ENCODE data around the gene FLNB. TPM values are rescaled to one million over a fixed set of nuclear protein-coding genes. Genes with fewer than 3 reads are reported as not detected.

The FLNB gene
- total RNA-seq, 1 experiment from 2014 or later: 14.2 TPM

- DNase-seq: no peak
- no peaks in the 10 kb centered on the region for H3K79me2 ChIP-seq (ENCODE audit: low read length)
- no peaks in the 10 kb centered on the region for H3K9me2 ChIP-seq (replicated peaks; ENCODE audit: insufficient read depth, low read length)
- no peak overlapping the region for H3K9ac ChIP-seq (ENCODE audit: low read length)
- H3K4me2 ChIP-seq (ENCODE audit: low read depth, low read length, poor library complexity, severe bottlenecking): no peak overlapping the region
- H3K4me1 ChIP-seq (ENCODE audit: low read length): no peaks in the 10 kb centered on the region
- no peak overlapping the region for H2AFZ ChIP-seq (ENCODE audit: low read length)
- H3K9me3 ChIP-seq (ENCODE audit: low read length): no peaks in the 10 kb centered on the region
- no peaks in the 10 kb centered on the region for H3K27me3 ChIP-seq (ENCODE audit: low read length)
- no peak overlapping the region for H3K4me3 ChIP-seq (ENCODE audit: low read length)
- no peaks in the 10 kb centered on the region for H3K36me3 ChIP-seq (ENCODE audit: insufficient read depth, low read length)
- H3K27ac ChIP-seq (ENCODE audit: low read length): no peak overlapping the region
- no peaks in the 10 kb centered on the region for H4K20me1 ChIP-seq (ENCODE audit: insufficient read depth, low read depth, low read length)
These were observed 195.3 kb downstream of the FLNB start for GRCh38 chr3:58203541-58203940.

GRCh38 chr3:58204720-58205119, 196.5 kb downstream of the FLNB start:
- H3K27me3 ChIP-seq (ENCODE audit: low read length): no peaks in the 10 kb centered on the region
- H3K9me2 ChIP-seq (replicated peaks; ENCODE audit: insufficient read depth, low read length): no peaks in the 10 kb centered on the region
- no peak overlapping the region for H3K27ac ChIP-seq (ENCODE audit: low read length)
- DNase-seq: no peak
- no peak overlapping the region for H3K4me2 ChIP-seq (ENCODE audit: low read depth, low read length, poor library complexity, severe bottlenecking)
- H2AFZ ChIP-seq (ENCODE audit: low read length): no peak overlapping the region
- no peaks in the 10 kb centered on the region for H3K4me1 ChIP-seq (ENCODE audit: low read length)
- H3K4me3 ChIP-seq (ENCODE audit: low read length): no peak overlapping the region
- H3K9ac ChIP-seq (ENCODE audit: low read length): no peak overlapping the region
- H3K79me2 ChIP-seq (ENCODE audit: low read length): no peaks in the 10 kb centered on the region
- no peaks in the 10 kb centered on the region for H3K9me3 ChIP-seq (ENCODE audit: low read length)
- no peaks in the 10 kb centered on the region for H4K20me1 ChIP-seq (ENCODE audit: insufficient read depth, low read depth, low read length)
- H3K36me3 ChIP-seq (ENCODE audit: insufficient read depth, low read length): no peaks in the 10 kb centered on the region

DNA sequence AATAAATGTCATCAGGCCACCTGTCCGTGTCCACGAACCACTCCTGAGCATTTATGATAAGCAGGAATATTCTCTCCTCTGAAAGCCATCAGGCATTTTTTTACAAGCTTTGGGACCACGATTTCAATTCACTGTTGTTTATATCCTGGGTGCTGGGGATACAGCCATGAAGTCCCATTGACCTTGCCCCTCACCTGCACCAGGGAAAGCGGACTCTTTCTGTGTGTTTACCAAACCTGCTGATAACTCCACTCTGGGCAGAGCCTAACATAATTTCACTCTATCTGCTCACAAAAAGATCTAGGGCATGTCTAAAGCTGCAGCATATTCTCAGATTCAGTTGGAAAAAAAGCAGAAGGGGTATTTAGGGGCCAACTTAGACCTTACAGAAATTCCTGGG, 197.8 kb downstream of the FLNB start:
- Histone ChIP-seq H3K9ac (ENCODE audit: low read length) (no peak overlapping the region), H3K4me3 (ENCODE audit: low read length) (no peak overlapping the region), H3K9me2 (replicated peaks; ENCODE audit: insufficient read depth, low read length) (no peaks in the 10 kb centered on the region), H2AFZ (ENCODE audit: low read length) (no peak overlapping the region), H3K36me3 (ENCODE audit: insufficient read depth, low read length) (no peaks in the 10 kb centered on the region), H3K4me2 (ENCODE audit: low read depth, low read length, poor library complexity, severe bottlenecking) (no peak overlapping the region), H3K27ac (ENCODE audit: low read length) (no peak overlapping the region), H3K79me2 (ENCODE audit: low read length) (no peaks in the 10 kb centered on the region), H3K4me1 (ENCODE audit: low read length) (no peaks in the 10 kb centered on the region), H4K20me1 (ENCODE audit: insufficient read depth, low read depth, low read length) (no peaks in the 10 kb centered on the region), H3K27me3 (ENCODE audit: low read length) (no peaks in the 10 kb centered on the region), H3K9me3 (ENCODE audit: low read length) (no peaks in the 10 kb centered on the region)
- no peak for DNase-seq

- H2AFZ ChIP-seq (ENCODE audit: low read length): no peak overlapping the region
- no peak overlapping the region for H3K4me2 ChIP-seq (ENCODE audit: low read depth, low read length, poor library complexity, severe bottlenecking)
These were observed 198.3 kb downstream of the FLNB start for GRCh38 chr3:58206406-58207011.

GRCh38 chr3:58207954-58208353, 199.7 kb downstream of the FLNB start:
- Histone ChIP-seq H3K9me2 (replicated peaks; ENCODE audit: insufficient read depth, low read length) (no peaks in the 10 kb centered on the region), H3K36me3 (ENCODE audit: insufficient read depth, low read length) (no peaks in the 10 kb centered on the region)

More at GRCh38 chr3:58206406-58207011, 198.3 kb downstream of the FLNB start:
- H3K4me3 ChIP-seq (ENCODE audit: low read length): no peak overlapping the region
- no peaks in the 10 kb centered on the region for H3K9me3 ChIP-seq (ENCODE audit: low read length)
- H3K4me1 ChIP-seq (ENCODE audit: low read length): no peaks in the 10 kb centered on the region
- no peak overlapping the region for H3K27ac ChIP-seq (ENCODE audit: low read length)
- H3K9me2 ChIP-seq (replicated peaks; ENCODE audit: insufficient read depth, low read length): no peaks in the 10 kb centered on the region
- no peak for DNase-seq
- no peak overlapping the region for H3K9ac ChIP-seq (ENCODE audit: low read length)
- H4K20me1 ChIP-seq (ENCODE audit: insufficient read depth, low read depth, low read length): no peaks in the 10 kb centered on the region
- H3K36me3 ChIP-seq (ENCODE audit: insufficient read depth, low read length): no peaks in the 10 kb centered on the region
- H3K79me2 ChIP-seq (ENCODE audit: low read length): no peaks in the 10 kb centered on the region
- H3K27me3 ChIP-seq (ENCODE audit: low read length): no peaks in the 10 kb centered on the region

GRCh38 chr3:58209933-58210332, 201.7 kb downstream of the FLNB start:
- Histone ChIP-seq H3K36me3 (ENCODE audit: insufficient read depth, low read length) (no peaks in the 10 kb centered on the region), H3K79me2 (ENCODE audit: low read length) (no peaks in the 10 kb centered on the region), H3K4me3 (ENCODE audit: low read length) (no peak overlapping the region), H3K9ac (ENCODE audit: low read length) (no peak overlapping the region), H2AFZ (ENCODE audit: low read length) (no peak overlapping the region), H3K4me1 (ENCODE audit: low read length) (no peaks in the 10 kb centered on the region), H3K9me2 (replicated peaks; ENCODE audit: insufficient read depth, low read length) (no peaks in the 10 kb centered on the region), H3K27ac (ENCODE audit: low read length) (no peak overlapping the region), H3K27me3 (ENCODE audit: low read length) (0 out of 2 replicates have a peak, but pooled peaks cover 3% of the 10 kb centered on the region), H3K4me2 (ENCODE audit: low read depth, low read length, poor library complexity, severe bottlenecking) (no peak overlapping the region), H4K20me1 (ENCODE audit: insufficient read depth, low read depth, low read length) (no peaks in the 10 kb centered on the region), H3K9me3 (ENCODE audit: low read length) (no peaks in the 10 kb centered on the region)
- no peak for DNase-seq

More at GRCh38 chr3:58207954-58208353, 199.7 kb downstream of the FLNB start:
- no peaks in the 10 kb centered on the region for H4K20me1 ChIP-seq (ENCODE audit: insufficient read depth, low read depth, low read length)
- no peaks in the 10 kb centered on the region for H3K27me3 ChIP-seq (ENCODE audit: low read length)
- H3K9ac ChIP-seq (ENCODE audit: low read length): no peak overlapping the region
- H3K79me2 ChIP-seq (ENCODE audit: low read length): no peaks in the 10 kb centered on the region
- no peak overlapping the region for H3K4me2 ChIP-seq (ENCODE audit: low read depth, low read length, poor library complexity, severe bottlenecking)
- H2AFZ ChIP-seq (ENCODE audit: low read length): no peak overlapping the region
- no peak for DNase-seq
- H3K4me1 ChIP-seq (ENCODE audit: low read length): no peaks in the 10 kb centered on the region
- no peaks in the 10 kb centered on the region for H3K9me3 ChIP-seq (ENCODE audit: low read length)
- no peak overlapping the region for H3K4me3 ChIP-seq (ENCODE audit: low read length)
- no peak overlapping the region for H3K27ac ChIP-seq (ENCODE audit: low read length)

DNA sequence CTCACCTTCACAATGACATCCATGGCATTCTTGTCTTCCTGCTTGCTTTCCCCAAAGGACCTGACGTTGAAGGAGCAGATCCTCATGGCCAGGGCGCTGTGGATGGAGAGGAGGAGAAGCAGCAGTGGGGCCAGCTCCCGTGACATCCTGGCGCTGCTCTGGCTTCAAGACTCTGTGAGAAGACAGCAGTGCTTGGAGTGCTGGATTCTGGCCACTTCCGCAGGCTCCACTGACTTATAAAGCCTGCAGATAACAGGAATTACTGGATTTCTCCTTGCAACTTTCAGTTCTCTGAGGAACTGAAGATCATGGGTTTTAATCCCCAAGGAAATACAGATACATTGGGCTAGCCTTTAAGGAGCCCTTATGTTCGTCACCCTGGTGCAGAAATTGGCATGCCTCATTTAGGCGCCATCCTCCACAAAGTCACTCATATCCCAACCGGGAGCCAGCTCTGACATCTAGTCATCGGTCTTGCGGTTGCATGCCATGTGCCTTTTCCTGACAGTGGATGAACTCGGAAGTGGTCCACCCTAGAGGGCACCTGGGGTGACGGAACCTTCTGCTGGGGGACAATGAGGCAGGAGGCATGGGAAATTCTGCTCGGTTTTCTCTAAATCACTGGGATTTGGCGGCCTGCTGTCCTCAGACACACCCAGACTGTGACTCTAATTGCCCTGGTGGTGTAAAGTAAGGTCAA, 202.7 kb downstream of the FLNB start, which contains the start of gene DNASE1L3:
Gene DNASE1L3, minus strand, starts transcription at position 212 of the 700 bp plus-strand sequence. Its CDS starts 66 bp downstream, at position 146.
- Histone ChIP-seq H3K9me2 (replicated peaks; ENCODE audit: insufficient read depth, low read length) (no peaks in the 10 kb centered on the region), H2AFZ (ENCODE audit: low read length) (0 out of 2 replicates have a peak within 1 kb of the TSS, but pooled peaks have one; percentile 18), H3K27me3 (ENCODE audit: low read length) (0 out of 2 replicates have a peak, but pooled peaks cover 3% of the 10 kb centered on the region), H4K20me1 (ENCODE audit: insufficient read depth, low read depth, low read length) (no peaks in the 10 kb centered on the region), H3K79me2 (ENCODE audit: low read length) (no peaks in the 10 kb centered on the region), H3K27ac (ENCODE audit: low read length) (no peak within 1 kb of the TSS), H3K4me2 (ENCODE audit: low read depth, low read length, poor library complexity, severe bottlenecking) (no peak within 1 kb of the TSS), H3K4me1 (ENCODE audit: low read length) (peaks cover 2% of the 10 kb centered on the region; the same call in 1 of the 2 replicates), H3K36me3 (ENCODE audit: insufficient read depth, low read length) (no peaks in the 10 kb centered on the region), H3K9ac (ENCODE audit: low read length) (no peak within 1 kb of the TSS), H3K4me3 (ENCODE audit: low read length) (no peak within 1 kb of the TSS), H3K9me3 (ENCODE audit: low read length) (no peaks in the 10 kb centered on the region)
- no peak for DNase-seq

- Histone ChIP-seq H2AFZ (ENCODE audit: low read length) (no peak overlapping the region), H3K4me3 (ENCODE audit: low read length) (no peak overlapping the region), H3K27ac (ENCODE audit: low read length) (no peak overlapping the region), H3K9ac (ENCODE audit: low read length) (no peak overlapping the region), H4K20me1 (ENCODE audit: insufficient read depth, low read depth, low read length) (no peaks in the 10 kb centered on the region), H3K4me2 (ENCODE audit: low read depth, low read length, poor library complexity, severe bottlenecking) (no peak overlapping the region), H3K36me3 (ENCODE audit: insufficient read depth, low read length) (no peaks in the 10 kb centered on the region), H3K27me3 (ENCODE audit: low read length) (0 out of 2 replicates have a peak, but pooled peaks cover 3% of the 10 kb centered on the region), H3K4me1 (ENCODE audit: low read length) (peaks cover 5% of the 10 kb centered on the region; the same call in 1 of the 2 replicates), H3K9me3 (ENCODE audit: low read length) (no peaks in the 10 kb centered on the region), H3K79me2 (ENCODE audit: low read length) (no peaks in the 10 kb centered on the region), H3K9me2 (replicated peaks; ENCODE audit: insufficient read depth, low read length) (no peaks in the 10 kb centered on the region)
- peak; percentile 67 for DNase-seq
These were observed 206.5 kb downstream of the FLNB start for GRCh38 chr3:58214484-58215316.

Measured in Karpas-422 (cell line).